ENCODE results near the gene KICS2. TPM values are rescaled to one million over a fixed set of nuclear protein-coding genes. Genes with fewer than 3 reads are reported as not detected.

Gene KICS2
- total and polyA plus RNA-seq, 8 donors, result 1.2 to 32.0 (median 5.7) TPM

DNA sequence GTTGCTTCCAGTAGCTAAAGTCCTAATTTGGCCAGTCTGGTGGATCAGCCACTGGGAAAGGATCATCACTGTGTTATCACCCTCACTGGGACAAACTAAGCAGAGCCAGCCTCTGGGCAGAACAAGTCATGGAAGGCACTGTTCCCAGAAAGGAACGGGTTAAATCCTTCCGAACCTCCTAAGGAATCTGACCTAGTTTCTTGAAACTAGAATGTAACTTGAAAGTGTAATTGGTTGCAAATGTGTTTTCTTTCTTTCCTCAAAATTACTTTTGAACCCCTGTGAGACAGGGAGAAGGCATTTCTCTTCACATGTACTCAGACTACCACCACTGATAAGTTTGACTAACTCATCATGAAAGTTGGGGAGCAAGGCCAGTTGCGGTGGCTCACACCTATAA lies 18.7 kb upstream of the KICS2 start:
- H3K4me1 ChIP-seq, result no peaks in the 10 kb centered on the region
- H3K27ac ChIP-seq, result no peak overlapping the region
- no peaks in the 10 kb centered on the region for H3K27me3 ChIP-seq
- intact Hi-C loops (cut with DNase I; ENCODE audit: low total_unique reads), result no loop called here
- H3K9me3 ChIP-seq, result no peaks in the 10 kb centered on the region
- H3K36me3 ChIP-seq, result no peaks in the 10 kb centered on the region
- DNase-seq, result no peak
- no peak overlapping the region for H3K4me3 ChIP-seq
- 74 to 91% (median 82%) methylated on average over 3 of the region's 3 CpGs for WGBS, 5 donors
- no peak for TF ChIP-seq POLR2AphosphoS5 (IDR thresholded peaks at IDR 0.05)
- no peak for TF ChIP-seq CTCF (IDR thresholded peaks at IDR 0.05)
- TF ChIP-seq POLR2A (IDR thresholded peaks at IDR 0.05), result no peak
- no peak for TF ChIP-seq EP300 (IDR thresholded peaks at IDR 0.05)

GRCh38 chr12:64237382-64237781 lies 15.3 kb upstream of the KICS2 start:
- Histone ChIP-seq H3K4me3 (no peak overlapping the region), H3K4me1 (no peaks in the 10 kb centered on the region), H3K36me3 (no peaks in the 10 kb centered on the region), H3K27ac (no peak overlapping the region), H3K9me3 (no peaks in the 10 kb centered on the region), H3K27me3 (no peaks in the 10 kb centered on the region)
- DNase-seq, result no peak
- intact Hi-C loops (cut with DNase I; ENCODE audit: low total_unique reads), result no loop called here
- no peak for TF ChIP-seq POLR2A (IDR thresholded peaks at IDR 0.05)
- no peak for TF ChIP-seq EP300 (IDR thresholded peaks at IDR 0.05)
- TF ChIP-seq CTCF (IDR thresholded peaks at IDR 0.05), result no peak
- TF ChIP-seq POLR2AphosphoS5 (IDR thresholded peaks at IDR 0.05), result no peak

DNA sequence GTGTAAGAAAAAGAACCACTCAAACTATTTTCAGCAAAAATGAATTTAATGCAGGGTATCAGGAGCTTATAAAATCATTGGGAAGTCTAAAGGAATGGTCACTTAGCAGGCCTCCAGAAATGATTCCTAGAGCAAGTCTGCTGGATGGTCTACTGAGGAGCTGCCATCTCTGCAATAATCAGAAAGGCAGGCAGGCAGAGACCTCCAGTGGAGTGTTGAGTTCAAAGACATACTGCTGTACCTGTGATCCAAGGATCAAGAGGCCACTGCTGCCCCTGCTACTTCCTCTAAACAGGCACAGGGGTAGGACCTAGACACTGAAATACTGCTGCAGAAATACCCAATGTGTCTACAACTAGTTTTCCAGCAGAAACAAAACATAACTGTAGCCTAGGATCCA lies 14.5 kb upstream of the KICS2 start:
- Histone ChIP-seq H3K9me3 (no peaks in the 10 kb centered on the region), H3K4me3 (no peak overlapping the region), H3K4me1 (no peaks in the 10 kb centered on the region), H3K27ac (no peak overlapping the region), H3K36me3 (no peaks in the 10 kb centered on the region), H3K27me3 (no peaks in the 10 kb centered on the region)
- no peak for DNase-seq
- TF ChIP-seq POLR2A (IDR thresholded peaks at IDR 0.05), result no peak
- no peak for TF ChIP-seq CTCF (IDR thresholded peaks at IDR 0.05)
- no peak for TF ChIP-seq POLR2AphosphoS5 (IDR thresholded peaks at IDR 0.05)
- TF ChIP-seq EP300 (IDR thresholded peaks at IDR 0.05), result no peak
- intact Hi-C loops (cut with DNase I; ENCODE audit: low total_unique reads), result no loop called here

DNA sequence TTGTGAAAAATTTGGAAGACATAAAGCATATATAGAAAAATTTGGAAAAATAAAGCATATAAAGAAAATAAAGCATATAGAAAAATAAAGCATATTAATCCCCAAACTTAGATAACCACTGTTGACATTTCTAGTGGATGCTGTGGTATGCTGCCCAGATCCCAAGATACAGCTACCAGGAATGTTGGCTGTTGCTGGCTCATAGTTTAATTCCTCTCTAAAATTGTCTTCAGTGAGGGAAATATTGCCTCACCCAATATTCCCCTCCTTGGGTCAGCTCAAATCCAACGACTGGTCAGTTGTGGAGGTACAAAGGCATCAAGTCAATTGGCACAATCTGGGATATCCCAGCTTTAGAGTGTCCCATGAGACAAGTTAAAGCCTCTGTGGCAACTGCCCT lies 10.1 kb upstream of the KICS2 start:
- DNase-seq, result no peak
- Histone ChIP-seq H3K27me3 (no peaks in the 10 kb centered on the region), H3K9me3 (no peaks in the 10 kb centered on the region), H3K4me3 (no peak overlapping the region), H3K36me3 (no peaks in the 10 kb centered on the region), H3K27ac (no peak overlapping the region), H3K4me1 (no peaks in the 10 kb centered on the region)
- intact Hi-C loops (cut with DNase I; ENCODE audit: low total_unique reads), result no loop called here
- WGBS, 5 donors, result 63 to 79% (median 69%) methylated on average over 1 of the region's 1 CpG
- TF ChIP-seq POLR2A (IDR thresholded peaks at IDR 0.05) (no peak), EP300 (IDR thresholded peaks at IDR 0.05) (no peak), POLR2AphosphoS5 (IDR thresholded peaks at IDR 0.05) (no peak), CTCF (IDR thresholded peaks at IDR 0.05) (no peak)

GRCh38 chr12:64229796-64230195 lies 7.7 kb upstream of the KICS2 start:
- H3K27ac ChIP-seq, result no peak overlapping the region
- H3K9me3 ChIP-seq, result no peaks in the 10 kb centered on the region
- H3K4me1 ChIP-seq, result no peaks in the 10 kb centered on the region
- DNase-seq, result no peak
- no peak for TF ChIP-seq POLR2AphosphoS5 (IDR thresholded peaks at IDR 0.05)
- TF ChIP-seq POLR2A (IDR thresholded peaks at IDR 0.05), result no peak
- TF ChIP-seq CTCF (IDR thresholded peaks at IDR 0.05), result no peak
- TF ChIP-seq EP300 (IDR thresholded peaks at IDR 0.05), result no peak
- H3K36me3 ChIP-seq, result no peaks in the 10 kb centered on the region
- no peaks in the 10 kb centered on the region for H3K27me3 ChIP-seq
- intact Hi-C loops (cut with DNase I; ENCODE audit: low total_unique reads), result no loop called here
- 75 to 92% (median 84%) methylated on average over 5 of the region's 5 CpGs for WGBS, 5 donors
- no peak overlapping the region for H3K4me3 ChIP-seq

All from stomach (tissue), 9 donors.